PC-3 (cell line): ENCODE data around the gene PLXNA3.

Experiments used
- CTCF ChIP-seq: fragments of 300-600 bp; sonication (generic); conservative IDR thresholded peaks from 2 replicates; pipeline ENCODE4 v1.5.1; 2017; ENCODE audit warnings: antibody characterized with exemption, low read depth, mild to moderate bottlenecking, low read length
- EZH2 ChIP-seq: fragments of 300-600 bp; sonication (generic); IDR thresholded peaks from one replicate; pipeline ENCODE4 v1.6.1; 2017; ENCODE audit warnings: antibody characterized with exemption, mild to moderate bottlenecking, low read length; ENCODE audit not compliant: unreplicated experiment
- EZH2phosphoT487 ChIP-seq: fragments of 300-600 bp; sonication (generic); IDR thresholded peaks from 2 replicates; pipeline ENCODE4 v1.6.1; 2018; ENCODE audit warnings: mild to moderate bottlenecking, antibody characterized with exemption, low read length, borderline replicate concordance

GRCh38 chrX:154484255-154485149 is 26.4 kb downstream of the PLXNA3 start:
- no peak for TF ChIP-seq CTCF
- no peak for TF ChIP-seq EZH2phosphoT487
- TF ChIP-seq EZH2: no peak
